Prostate gland (tissue), 2 donors: Measurements from ENCODE around the gene MZB1. TPM values are rescaled to one million over a fixed set of nuclear protein-coding genes. Genes with fewer than 3 reads are reported as not detected.

Experiments used
- DNase-seq: peaks from one replicate; pipeline ENCODE4 v3.0.0-alpha.2; 2019; ENCODE audit warnings: low spot score
- H3K27ac ChIP-seq, 2 donors: fragments of 200-600 bp; sonication (generic); 2 replicates each; pipeline ENCODE4 v1.5.1; 2017 to 2019
- H3K27me3 ChIP-seq: fragments of 200-600 bp; sonication (generic); replicated peaks from 2 replicates; pipeline ENCODE4 v1.5.1; 2019; ENCODE audit not compliant: insufficient read depth
- H3K36me3 ChIP-seq, 2 donors: fragments of 200-600 bp; sonication (generic); 1 replicate in 1 of 2; 2 replicates in 1 of 2; pipeline versions ENCODE4 v1.5.1 to v1.8.1; 2017 to 2019
- H3K4me1 ChIP-seq: fragments of 200-600 bp; sonication (generic); replicated peaks from 2 replicates; pipeline ENCODE4 v1.5.1; 2019
- H3K4me3 ChIP-seq, 2 donors: fragments of 200-600 bp; sonication (generic); 2 replicates each; pipeline ENCODE4 v1.5.1; 2017 to 2019
- H3K9me3 ChIP-seq: fragments of 200-600 bp; sonication (generic); 2 replicates; pipeline ENCODE4 v1.5.1; 2017
- CTCF ChIP-seq, 4 experiments: fragments of 200-600 bp in 2 of 4; fragments of 450-650 bp in 2 of 4; sonication (generic) in 2 of 4; IDR thresholded peaks; 1 replicate in 3 of 4; 2 replicates in 1 of 4; pipeline ENCODE4 v1.5.1; 2016 to 2019; ENCODE audit warnings: antibody characterized with exemption in 4 of 4, mild to moderate bottlenecking in 2 of 4, moderate library complexity in 2 of 4
- POLR2A ChIP-seq: fragments of 450-650 bp; IDR thresholded peaks from one replicate; pipeline ENCODE4 v1.6.1; 2016; ENCODE audit warnings: antibody characterized with exemption, mild to moderate bottlenecking
- POLR2AphosphoS5 ChIP-seq: sonication (generic); formaldehyde crosslinking; IDR thresholded peaks from one replicate; pipeline ENCODE4 v1.6.1; 2017; ENCODE audit warnings: antibody characterized with exemption
- WGBS: methylation state at CpG from one replicate; pipeline ENCODE4 v1.1.5; 2018; 5-methylcytosine and 5-hydroxymethylcytosine counted together
- intact Hi-C: fragments of 100-400 bp; cut with DNase I; formaldehyde crosslinking; loops from one replicate; pipeline ENCODE4 v1.14.2; 2022
- total RNA-seq, 2 donors: library from RNA; depleted of rRNA; stranded (reverse); fragments of >200 nt; gene quantifications; one replicate each; pipeline ENCODE4 v1.1.0, GENCODE V29; 2016

The MZB1 gene
- total RNA-seq, 2 donors from 2014 or later: 2.7 to 4.3 TPM

GRCh38 chr5:139419226-139420192 is 29.8 kb upstream of the MZB1 start:
- intact Hi-C loops: loop anchor here (5.0 kb wide), 1 partner anchor 93 kb away; no protein-coding TSS in a partner anchor
- no peaks in the 10 kb centered on the region for H3K27me3 ChIP-seq
- no peak overlapping the region for H3K27ac ChIP-seq
- DNase-seq: no peak
- H3K36me3 ChIP-seq: no peaks in the 10 kb centered on the region
- WGBS: 79% methylated on average over 9 of the region's 9 CpGs
- H3K4me1 ChIP-seq: no peaks in the 10 kb centered on the region
- TF ChIP-seq POLR2A (no peak), CTCF (IDR thresholded peaks at IDR 0.05) (no peak), POLR2AphosphoS5 (no peak)
- no peak overlapping the region for H3K4me3 ChIP-seq
- H3K9me3 ChIP-seq: no peaks in the 10 kb centered on the region

GRCh38 chr5:139418793-139419192 is 29.1 kb upstream of the MZB1 start:
- WGBS: 94% methylated on average over 1 of the region's 1 CpG
- no peaks in the 10 kb centered on the region for H3K36me3 ChIP-seq
- DNase-seq: no peak
- no peak overlapping the region for H3K4me3 ChIP-seq
- H3K4me1 ChIP-seq: no peaks in the 10 kb centered on the region
- no peaks in the 10 kb centered on the region for H3K27me3 ChIP-seq
- intact Hi-C loops: no loop called here
- H3K27ac ChIP-seq: no peak overlapping the region
- TF ChIP-seq POLR2A: no peak
- no peak for TF ChIP-seq POLR2AphosphoS5
- H3K9me3 ChIP-seq: no peaks in the 10 kb centered on the region

GRCh38 chr5:139417214-139417613 is 27.5 kb upstream of the MZB1 start:
- H3K4me1 ChIP-seq: no peaks in the 10 kb centered on the region
- no peak for DNase-seq
- H3K4me3 ChIP-seq: no peak overlapping the region
- 25% methylated on average over 4 of the region's 4 CpGs for WGBS
- H3K27ac ChIP-seq: peak overlapping the region in 1 of 2 donors; percentile 0
- TF ChIP-seq CTCF (IDR thresholded peaks at IDR 0.05): no peak
- peak; percentile 54 for TF ChIP-seq POLR2AphosphoS5
- no peaks in the 10 kb centered on the region for H3K9me3 ChIP-seq
- H3K36me3 ChIP-seq: no peaks in the 10 kb centered on the region
- H3K27me3 ChIP-seq: no peaks in the 10 kb centered on the region
- intact Hi-C loops: no loop called here

- Histone ChIP-seq H3K4me3 (no peak overlapping the region), H3K9me3 (no peaks in the 10 kb centered on the region), H3K27me3 (no peaks in the 10 kb centered on the region), H3K27ac (peak overlapping the region in 1 of 2 donors; percentile 0), H3K36me3 (no peaks in the 10 kb centered on the region), H3K4me1 (no peaks in the 10 kb centered on the region)
- intact Hi-C loops: no loop called here
- 71% methylated on average over 9 of the region's 9 CpGs for WGBS
- no peak for TF ChIP-seq CTCF (IDR thresholded peaks at IDR 0.05)
- no peak for DNase-seq
Observed at GRCh38 chr5:139416651-139417050, 26.9 kb upstream of the MZB1 start.

GRCh38 chr5:139415869-139416268 is 26.2 kb upstream of the MZB1 start:
- H3K27ac ChIP-seq: peak overlapping the region in 1 of 2 donors; percentile 23
- intact Hi-C loops: no loop called here
- H3K27me3 ChIP-seq: no peaks in the 10 kb centered on the region

More at GRCh38 chr5:139415869-139416268, 26.2 kb upstream of the MZB1 start:
- DNase-seq: no peak
- no peaks in the 10 kb centered on the region for H3K4me1 ChIP-seq
- no peak for TF ChIP-seq POLR2A
- no peak for TF ChIP-seq CTCF (IDR thresholded peaks at IDR 0.05)
- no peak for TF ChIP-seq POLR2AphosphoS5
- no peak overlapping the region for H3K4me3 ChIP-seq
- no peaks in the 10 kb centered on the region for H3K36me3 ChIP-seq
- H3K9me3 ChIP-seq: no peaks in the 10 kb centered on the region
